ENCODE measurements around the gene SPC24. TPM values are rescaled to one million over a fixed set of nuclear protein-coding genes. Genes with fewer than 3 reads are reported as not detected.

SPC24 gene
- total and polyA plus RNA-seq, 9 of the 15 experiments (the other 6 are each of a cell fraction or from before 2014, with no cell fraction given) = 18.2 to 154 (median 60.9) TPM

DNA sequence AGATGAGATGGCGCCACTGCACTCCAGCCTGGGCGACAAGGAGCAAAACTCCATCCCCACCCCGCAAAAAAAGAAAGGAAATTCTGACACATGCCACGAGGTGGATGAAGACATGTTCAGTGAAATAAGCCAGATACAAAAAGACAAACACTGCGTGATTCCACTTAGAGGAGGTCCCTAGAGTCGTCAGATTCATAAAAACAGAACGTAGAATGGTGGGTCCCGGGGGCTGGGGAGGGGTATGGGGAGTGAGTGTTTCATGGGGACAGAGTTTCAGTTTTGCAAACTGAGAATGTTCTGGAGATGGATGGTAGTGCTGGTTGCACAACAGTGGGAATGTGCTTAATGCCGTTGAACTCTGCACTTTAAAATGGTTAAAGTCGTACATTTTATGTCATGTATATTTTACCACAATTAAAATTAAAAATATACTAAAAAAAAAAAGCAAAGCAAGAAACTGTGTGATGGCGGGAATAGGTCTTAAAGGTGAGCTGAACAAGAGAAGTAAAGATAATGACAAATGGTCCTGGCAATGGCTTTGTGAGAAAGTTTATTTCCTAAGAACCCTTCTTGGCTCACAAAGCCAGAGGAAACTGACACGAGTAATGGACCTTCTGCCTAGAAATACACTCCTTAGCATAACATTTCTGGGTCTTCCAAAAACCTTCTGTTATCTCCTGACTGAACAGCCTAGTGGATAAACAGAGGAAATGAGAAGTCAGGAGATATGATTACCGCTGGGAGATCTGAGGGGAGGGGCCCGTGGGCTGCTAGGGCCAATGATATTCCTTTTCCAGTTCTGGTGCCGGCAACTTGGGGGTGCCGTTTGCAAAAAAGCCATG is 4.2 kb upstream of the SPC24 start (continued):
- TF ChIP-seq EP400 (IDR thresholded peaks at IDR 0.05) (0 out of 2 replicates have a peak, but pooled peaks have one; percentile 19), KLF16 (IDR thresholded peaks at IDR 0.05) (no peak), HDAC3 (IDR thresholded peaks at IDR 0.05; ENCODE audit: borderline replicate concordance, partially characterized antibody) (no peak), RBFOX2 (IDR thresholded peaks at IDR 0.05; ENCODE audit: low read depth, low read length) (no peak), ADNP (tag; IDR thresholded peaks at IDR 0.05) (peak; percentile 60), KDM1A (IDR thresholded peaks at IDR 0.05) (no peak), MAFF (IDR thresholded peaks at IDR 0.05; ENCODE audit: low read length) (no peak), CEBPG (CRISPR knock-in tag; IDR thresholded peaks at IDR 0.05) (no peak), CEBPG (tag; conservative IDR thresholded peaks at IDR 0.05 in 1 of 2, IDR thresholded peaks at IDR 0.05 in 1 of 2) (peak in 1 of 2 experiments; percentile 26; a peak in 1 of 4 replicates), FOXK2 (conservative IDR thresholded peaks at IDR 0.05 in 1 of 2, IDR thresholded peaks at IDR 0.05 in 1 of 2; ENCODE audit: low read depth in 2 of 2) (peak in 1 of 2 experiments; percentile 22; a peak in 1 of 4 replicates), BRD4 (IDR thresholded peaks at IDR 0.05) (no peak), CBFA2T3 (IDR thresholded peaks at IDR 0.05) (peak; percentile 53), EP300 (IDR thresholded peaks at IDR 0.05; ENCODE audit: low read length) (peak; percentile 33; the same call in 1 of the 2 replicates), NR2F6 (CRISPR knock-in tag; IDR thresholded peaks at IDR 0.05) (no peak), GTF2F1 (IDR thresholded peaks at IDR 0.05; ENCODE audit: low read depth, low read length) (no peak), PHF20 (IDR thresholded peaks at IDR 0.05; ENCODE audit: partially characterized antibody) (no peak)
- TF ChIP-seq, protein P1, sequence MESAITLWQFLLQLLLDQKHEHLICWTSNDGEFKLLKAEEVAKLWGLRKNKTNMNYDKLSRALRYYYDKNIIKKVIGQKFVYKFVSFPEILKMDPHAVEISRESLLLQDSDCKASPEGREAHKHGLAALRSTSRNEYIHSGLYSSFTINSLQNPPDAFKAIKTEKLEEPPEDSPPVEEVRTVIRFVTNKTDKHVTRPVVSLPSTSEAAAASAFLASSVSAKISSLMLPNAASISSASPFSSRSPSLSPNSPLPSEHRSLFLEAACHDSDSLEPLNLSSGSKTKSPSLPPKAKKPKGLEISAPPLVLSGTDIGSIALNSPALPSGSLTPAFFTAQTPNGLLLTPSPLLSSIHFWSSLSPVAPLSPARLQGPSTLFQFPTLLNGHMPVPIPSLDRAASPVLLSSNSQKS (CRISPR knock-in tag; IDR thresholded peaks at IDR 0.05) = no peak
- TF ChIP-seq, protein P2, sequence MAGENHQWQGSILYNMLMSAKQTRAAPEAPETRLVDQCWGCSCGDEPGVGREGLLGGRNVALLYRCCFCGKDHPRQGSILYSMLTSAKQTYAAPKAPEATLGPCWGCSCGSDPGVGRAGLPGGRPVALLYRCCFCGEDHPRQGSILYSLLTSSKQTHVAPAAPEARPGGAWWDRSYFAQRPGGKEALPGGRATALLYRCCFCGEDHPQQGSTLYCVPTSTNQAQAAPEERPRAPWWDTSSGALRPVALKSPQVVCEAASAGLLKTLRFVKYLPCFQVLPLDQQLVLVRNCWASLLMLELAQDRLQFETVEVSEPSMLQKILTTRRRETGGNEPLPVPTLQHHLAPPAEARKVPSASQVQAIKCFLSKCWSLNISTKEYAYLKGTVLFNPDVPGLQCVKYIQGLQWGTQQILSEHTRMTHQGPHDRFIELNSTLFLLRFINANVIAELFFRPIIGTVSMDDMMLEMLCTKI (IDR thresholded peaks at IDR 0.05; ENCODE audit: partially characterized antibody) = no peak
- TF ChIP-seq, protein P3, sequence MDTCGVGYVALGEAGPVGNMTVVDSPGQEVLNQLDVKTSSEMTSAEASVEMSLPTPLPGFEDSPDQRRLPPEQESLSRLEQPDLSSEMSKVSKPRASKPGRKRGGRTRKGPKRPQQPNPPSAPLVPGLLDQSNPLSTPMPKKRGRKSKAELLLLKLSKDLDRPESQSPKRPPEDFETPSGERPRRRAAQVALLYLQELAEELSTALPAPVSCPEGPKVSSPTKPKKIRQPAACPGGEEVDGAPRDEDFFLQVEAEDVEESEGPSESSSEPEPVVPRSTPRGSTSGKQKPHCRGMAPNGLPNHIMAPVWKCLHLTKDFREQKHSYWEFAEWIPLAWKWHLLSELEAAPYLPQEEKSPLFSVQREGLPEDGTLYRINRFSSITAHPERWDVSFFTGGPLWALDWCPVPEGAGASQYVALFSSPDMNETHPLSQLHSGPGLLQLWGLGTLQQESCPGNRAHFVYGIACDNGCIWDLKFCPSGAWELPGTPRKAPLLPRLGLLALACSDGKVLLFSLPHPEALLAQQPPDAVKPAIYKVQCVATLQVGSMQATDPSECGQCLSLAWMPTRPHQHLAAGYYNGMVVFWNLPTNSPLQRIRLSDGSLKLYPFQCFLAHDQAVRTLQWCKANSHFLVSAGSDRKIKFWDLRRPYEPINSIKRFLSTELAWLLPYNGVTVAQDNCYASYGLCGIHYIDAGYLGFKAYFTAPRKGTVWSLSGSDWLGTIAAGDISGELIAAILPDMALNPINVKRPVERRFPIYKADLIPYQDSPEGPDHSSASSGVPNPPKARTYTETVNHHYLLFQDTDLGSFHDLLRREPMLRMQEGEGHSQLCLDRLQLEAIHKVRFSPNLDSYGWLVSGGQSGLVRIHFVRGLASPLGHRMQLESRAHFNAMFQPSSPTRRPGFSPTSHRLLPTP (IDR thresholded peaks at IDR 0.05; ENCODE audit: borderline replicate concordance, extremely low read depth, insufficient read length) = no peak
- TF ChIP-seq, protein P4, sequence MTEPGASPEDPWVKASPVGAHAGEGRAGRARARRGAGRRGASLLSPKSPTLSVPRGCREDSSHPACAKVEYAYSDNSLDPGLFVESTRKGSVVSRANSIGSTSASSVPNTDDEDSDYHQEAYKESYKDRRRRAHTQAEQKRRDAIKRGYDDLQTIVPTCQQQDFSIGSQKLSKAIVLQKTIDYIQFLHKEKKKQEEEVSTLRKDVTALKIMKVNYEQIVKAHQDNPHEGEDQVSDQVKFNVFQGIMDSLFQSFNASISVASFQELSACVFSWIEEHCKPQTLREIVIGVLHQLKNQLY (CRISPR knock-in tag; conservative IDR thresholded peaks at IDR 0.05) = no peak
- TF ChIP-seq, protein P5, sequence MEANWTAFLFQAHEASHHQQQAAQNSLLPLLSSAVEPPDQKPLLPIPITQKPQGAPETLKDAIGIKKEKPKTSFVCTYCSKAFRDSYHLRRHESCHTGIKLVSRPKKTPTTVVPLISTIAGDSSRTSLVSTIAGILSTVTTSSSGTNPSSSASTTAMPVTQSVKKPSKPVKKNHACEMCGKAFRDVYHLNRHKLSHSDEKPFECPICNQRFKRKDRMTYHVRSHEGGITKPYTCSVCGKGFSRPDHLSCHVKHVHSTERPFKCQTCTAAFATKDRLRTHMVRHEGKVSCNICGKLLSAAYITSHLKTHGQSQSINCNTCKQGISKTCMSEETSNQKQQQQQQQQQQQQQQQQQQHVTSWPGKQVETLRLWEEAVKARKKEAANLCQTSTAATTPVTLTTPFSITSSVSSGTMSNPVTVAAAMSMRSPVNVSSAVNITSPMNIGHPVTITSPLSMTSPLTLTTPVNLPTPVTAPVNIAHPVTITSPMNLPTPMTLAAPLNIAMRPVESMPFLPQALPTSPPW (CRISPR knock-in tag; IDR thresholded peaks at IDR 0.05) = peak; percentile 80
